ENCODE results near the gene TAF13.
A peak's percentile ranks its signal among the peaks of the same experiment; 100 is the strongest.
"Not testable (repeated sequence)": the region's sequence is repeated elsewhere in the genome, so short reads cannot be mapped to it uniquely, and the experiment has no call there.

TAF13 gene

GRCh38 chr1:109027841-109028240 lies 48.0 kb downstream of the TAF13 start:
- Histone ChIP-seq H3K27me3 (ENCODE audit: insufficient read depth, low read length, poor library complexity) (no peaks in the 10 kb centered on the region), H3K27ac (ENCODE audit: low read depth, low read length) (no peak overlapping the region), H3K4me2 (ENCODE audit: low read length) (no peak overlapping the region)

GRCh38 chr1:109025694-109026093 lies 50.1 kb downstream of the TAF13 start:
- Histone ChIP-seq H2BK120ac (ENCODE audit: low read depth, low read length) (no peak overlapping the region), H3K27ac (ENCODE audit: low read depth, low read length) (no peak overlapping the region), H2AK5ac (ENCODE audit: low read length) (no peak overlapping the region), H3K4me1 (ENCODE audit: control insufficient read depth, low read depth, low read length) (no peaks in the 10 kb centered on the region), H3K56ac (ENCODE audit: low read length) (no peak overlapping the region), H4K8ac (ENCODE audit: low read depth, low read length) (no peak overlapping the region), H2BK5ac (ENCODE audit: low read length) (no peak overlapping the region), H3K27me3 (ENCODE audit: insufficient read depth, low read length, poor library complexity) (no peaks in the 10 kb centered on the region), H4K5ac (ENCODE audit: low read length) (no peak overlapping the region), H3K4me3 (ENCODE audit: low read length) (no peak overlapping the region), H3K9ac (ENCODE audit: low read length) (no peak overlapping the region), H3K79me2 (ENCODE audit: control insufficient read depth, insufficient read depth, low read length) (no peaks in the 10 kb centered on the region), H3K4ac (ENCODE audit: low read depth, low read length) (no peak overlapping the region), H2BK15ac (replicated peaks; ENCODE audit: low read depth) (no peak overlapping the region), H3K23ac (ENCODE audit: low read length) (no peak overlapping the region), H3K36me3 (ENCODE audit: control insufficient read depth, insufficient read depth, low read length) (no peaks in the 10 kb centered on the region), H3K79me1 (ENCODE audit: low read length) (no peaks in the 10 kb centered on the region), H3K18ac (ENCODE audit: low read length) (no peak overlapping the region), H3K4me2 (ENCODE audit: low read length) (no peak overlapping the region)
- no CpG with 5 or more reads among the region's 6 CpGs for WGBS (ENCODE audit: extremely low coverage, insufficient coverage, low lambda C conversion rate)
- no peak for DNase-seq

More at GRCh38 chr1:109027841-109028240, 48.0 kb downstream of the TAF13 start:
- H2BK5ac ChIP-seq (ENCODE audit: low read length): no peak overlapping the region
- H3K23ac ChIP-seq (ENCODE audit: low read length): no peak overlapping the region
- H3K79me2 ChIP-seq (ENCODE audit: control insufficient read depth, insufficient read depth, low read length): no peaks in the 10 kb centered on the region
- no peak overlapping the region for H3K4me3 ChIP-seq (ENCODE audit: low read length)
- no peak overlapping the region for H2BK120ac ChIP-seq (ENCODE audit: low read depth, low read length)
- no peak overlapping the region for H3K4ac ChIP-seq (ENCODE audit: low read depth, low read length)
- H2BK15ac ChIP-seq (replicated peaks; ENCODE audit: low read depth): no peak overlapping the region
- no peak overlapping the region for H2AK5ac ChIP-seq (ENCODE audit: low read length)
- H4K5ac ChIP-seq (ENCODE audit: low read length): no peak overlapping the region
- H3K79me1 ChIP-seq (ENCODE audit: low read length): no peaks in the 10 kb centered on the region
- peak overlapping the region; percentile 76 for H4K8ac ChIP-seq (ENCODE audit: low read depth, low read length)
- no peaks in the 10 kb centered on the region for H3K4me1 ChIP-seq (ENCODE audit: control insufficient read depth, low read depth, low read length)
- no peak overlapping the region for H3K9ac ChIP-seq (ENCODE audit: low read length)
- no peak overlapping the region for H3K56ac ChIP-seq (ENCODE audit: low read length)
- no peaks in the 10 kb centered on the region for H3K36me3 ChIP-seq (ENCODE audit: control insufficient read depth, insufficient read depth, low read length)
- no peak for DNase-seq
- no peak overlapping the region for H3K18ac ChIP-seq (ENCODE audit: low read length)

GRCh38 chr1:109024646-109025045 lies 51.2 kb downstream of the TAF13 start:
- H3K79me1 ChIP-seq (ENCODE audit: low read length): no peaks in the 10 kb centered on the region
- no peak overlapping the region for H2BK120ac ChIP-seq (ENCODE audit: low read depth, low read length)
- no peak overlapping the region for H2BK15ac ChIP-seq (replicated peaks; ENCODE audit: low read depth)
- no peaks in the 10 kb centered on the region for H3K79me2 ChIP-seq (ENCODE audit: control insufficient read depth, insufficient read depth, low read length)
- no peaks in the 10 kb centered on the region for H3K4me1 ChIP-seq (ENCODE audit: control insufficient read depth, low read depth, low read length)
- H3K4me3 ChIP-seq (ENCODE audit: low read length): no peak overlapping the region
- H3K9ac ChIP-seq (ENCODE audit: low read length): no peak overlapping the region
- H3K23ac ChIP-seq (ENCODE audit: low read length): no peak overlapping the region
- H3K27ac ChIP-seq (ENCODE audit: low read depth, low read length): no peak overlapping the region
- no peak overlapping the region for H3K56ac ChIP-seq (ENCODE audit: low read length)
- H3K4me2 ChIP-seq (ENCODE audit: low read length): no peak overlapping the region
- H3K4ac ChIP-seq (ENCODE audit: low read depth, low read length): no peak overlapping the region
- H4K5ac ChIP-seq (ENCODE audit: low read length): no peak overlapping the region
- no peak overlapping the region for H4K8ac ChIP-seq (ENCODE audit: low read depth, low read length)
- H3K27me3 ChIP-seq (ENCODE audit: insufficient read depth, low read length, poor library complexity): no peaks in the 10 kb centered on the region
- H2AK5ac ChIP-seq (ENCODE audit: low read length): no peak overlapping the region
- H2BK5ac ChIP-seq (ENCODE audit: low read length): no peak overlapping the region
- H3K36me3 ChIP-seq (ENCODE audit: control insufficient read depth, insufficient read depth, low read length): no peaks in the 10 kb centered on the region
- H3K18ac ChIP-seq (ENCODE audit: low read length): no peak overlapping the region
- no peak for DNase-seq
- no CpG with 5 or more reads among the region's 2 CpGs for WGBS (ENCODE audit: extremely low coverage, insufficient coverage, low lambda C conversion rate)

- no peak overlapping the region for H4K5ac ChIP-seq (ENCODE audit: low read length)
- H3K4me2 ChIP-seq (ENCODE audit: low read length): no peak overlapping the region
- H3K27ac ChIP-seq (ENCODE audit: low read depth, low read length): no peak overlapping the region
- no peak overlapping the region for H3K4me3 ChIP-seq (ENCODE audit: low read length)
- H3K9ac ChIP-seq (ENCODE audit: low read length): no peak overlapping the region
- WGBS (ENCODE audit: extremely low coverage, insufficient coverage, low lambda C conversion rate): no CpG with 5 or more reads among the region's 3 CpGs
- no peak overlapping the region for H2BK15ac ChIP-seq (replicated peaks; ENCODE audit: low read depth)
- H3K27me3 ChIP-seq (ENCODE audit: insufficient read depth, low read length, poor library complexity): no peaks in the 10 kb centered on the region
- no peak overlapping the region for H2BK5ac ChIP-seq (ENCODE audit: low read length)
- no peak overlapping the region for H4K8ac ChIP-seq (ENCODE audit: low read depth, low read length)
- no peaks in the 10 kb centered on the region for H3K36me3 ChIP-seq (ENCODE audit: control insufficient read depth, insufficient read depth, low read length)
- no peaks in the 10 kb centered on the region for H3K79me1 ChIP-seq (ENCODE audit: low read length)
- no peaks in the 10 kb centered on the region for H3K79me2 ChIP-seq (ENCODE audit: control insufficient read depth, insufficient read depth, low read length)
- no peaks in the 10 kb centered on the region for H3K4me1 ChIP-seq (ENCODE audit: control insufficient read depth, low read depth, low read length)
- H3K4ac ChIP-seq (ENCODE audit: low read depth, low read length): no peak overlapping the region
- no peak overlapping the region for H3K23ac ChIP-seq (ENCODE audit: low read length)
- no peak overlapping the region for H2AK5ac ChIP-seq (ENCODE audit: low read length)
- H3K18ac ChIP-seq (ENCODE audit: low read length): no peak overlapping the region
- no peak for DNase-seq
- no peak overlapping the region for H3K56ac ChIP-seq (ENCODE audit: low read length)
- no peak overlapping the region for H2BK120ac ChIP-seq (ENCODE audit: low read depth, low read length)
Measured at GRCh38 chr1:109020693-109021257, 55.0 kb downstream of the TAF13 start.

GRCh38 chr1:109017719-109018118 lies 58.1 kb downstream of the TAF13 start:
- not testable (repeated sequence) for H3K4me2 ChIP-seq (ENCODE audit: low read length); H4K8ac ChIP-seq (ENCODE audit: low read depth, low read length); H3K4ac ChIP-seq (ENCODE audit: low read depth, low read length); H3K27me3 ChIP-seq (ENCODE audit: insufficient read depth, low read length, poor library complexity); H3K23ac ChIP-seq (ENCODE audit: low read length); H3K18ac ChIP-seq (ENCODE audit: low read length); H3K79me2 ChIP-seq (ENCODE audit: control insufficient read depth, insufficient read depth, low read length); H2BK15ac ChIP-seq (replicated peaks; ENCODE audit: low read depth); H3K4me1 ChIP-seq (ENCODE audit: control insufficient read depth, low read depth, low read length); H3K9ac ChIP-seq (ENCODE audit: low read length); H3K56ac ChIP-seq (ENCODE audit: low read length); H2BK120ac ChIP-seq (ENCODE audit: low read depth, low read length); H3K36me3 ChIP-seq (ENCODE audit: control insufficient read depth, insufficient read depth, low read length); H3K79me1 ChIP-seq (ENCODE audit: low read length); H4K5ac ChIP-seq (ENCODE audit: low read length); H3K4me3 ChIP-seq (ENCODE audit: low read length); H2BK5ac ChIP-seq (ENCODE audit: low read length); H2AK5ac ChIP-seq (ENCODE audit: low read length); DNase-seq; H3K27ac ChIP-seq (ENCODE audit: low read depth, low read length)
- no CpG with 5 or more reads among the region's 6 CpGs for WGBS (ENCODE audit: extremely low coverage, insufficient coverage, low lambda C conversion rate)

GRCh38 chr1:109017134-109017533 lies 58.7 kb downstream of the TAF13 start:
- no peaks in the 10 kb centered on the region for H3K27me3 ChIP-seq (ENCODE audit: insufficient read depth, low read length, poor library complexity)
- H3K36me3 ChIP-seq (ENCODE audit: control insufficient read depth, insufficient read depth, low read length): no peaks in the 10 kb centered on the region
- H3K23ac ChIP-seq (ENCODE audit: low read length): no peak overlapping the region
- no peak overlapping the region for H3K18ac ChIP-seq (ENCODE audit: low read length)
- no peak overlapping the region for H2BK5ac ChIP-seq (ENCODE audit: low read length)
- H2AK5ac ChIP-seq (ENCODE audit: low read length): no peak overlapping the region
- no CpG with 5 or more reads among the region's 1 CpG for WGBS (ENCODE audit: extremely low coverage, insufficient coverage, low lambda C conversion rate)
- DNase-seq: no peak
- H3K9ac ChIP-seq (ENCODE audit: low read length): no peak overlapping the region
- H2BK15ac ChIP-seq (replicated peaks; ENCODE audit: low read depth): no peak overlapping the region
- H3K56ac ChIP-seq (ENCODE audit: low read length): no peak overlapping the region
- H2BK120ac ChIP-seq (ENCODE audit: low read depth, low read length): no peak overlapping the region
- no peaks in the 10 kb centered on the region for H3K4me1 ChIP-seq (ENCODE audit: control insufficient read depth, low read depth, low read length)
- H4K5ac ChIP-seq (ENCODE audit: low read length): no peak overlapping the region
- H4K8ac ChIP-seq (ENCODE audit: low read depth, low read length): no peak overlapping the region
- no peak overlapping the region for H3K27ac ChIP-seq (ENCODE audit: low read depth, low read length)
- no peak overlapping the region for H3K4me3 ChIP-seq (ENCODE audit: low read length)
- H3K79me1 ChIP-seq (ENCODE audit: low read length): no peaks in the 10 kb centered on the region
- H3K79me2 ChIP-seq (ENCODE audit: control insufficient read depth, insufficient read depth, low read length): no peaks in the 10 kb centered on the region
- no peak overlapping the region for H3K4me2 ChIP-seq (ENCODE audit: low read length)
- H3K4ac ChIP-seq (ENCODE audit: low read depth, low read length): no peak overlapping the region

Measured in mesendoderm (in vitro differentiated cells).